Lower leg skin (tissue), 4 donors: ENCODE measurements around the gene DCX. TPM values are rescaled to one million over a fixed set of nuclear protein-coding genes. Genes with fewer than 3 reads are reported as not detected.

Experiments
- DNase-seq, 2 donors: peaks; one replicate each; pipeline ENCODE4 v3.0.0-alpha.2; 2019; ENCODE audit warnings: low spot score in 2 of 2
- H3K4me3 ChIP-seq: fragments of 200-600 bp; sonication (generic); 2 replicates; pipeline ENCODE4 v1.5.1; 2017; ENCODE audit warnings: mild to moderate bottlenecking, low read depth; ENCODE audit not compliant: poor library complexity, severe bottlenecking
- CTCF ChIP-seq, 3 donors: fragments of 450-650 bp; IDR thresholded peaks; one replicate each; pipeline ENCODE4 v1.5.1; 2016; ENCODE audit warnings: antibody characterized with exemption in 3 of 3, mild to moderate bottlenecking in 3 of 3, moderate library complexity in 2 of 3
- POLR2A ChIP-seq, 2 donors: fragments of 450-650 bp; IDR thresholded peaks; one replicate each; pipeline ENCODE4 v1.6.1; 2016 to 2017; ENCODE audit warnings: antibody characterized with exemption in 2 of 2, mild to moderate bottlenecking in 1 of 2, moderate library complexity in 1 of 2
- WGBS, 2 donors: methylation state at CpG; one replicate each; pipeline ENCODE4 v1.1.5; 2018; 5-methylcytosine and 5-hydroxymethylcytosine counted together
- intact Hi-C: fragments of 100-400 bp; cut with DNase I; formaldehyde crosslinking; loops from one replicate; pipeline ENCODE4 v1.15.0; 2023; ENCODE audit warnings: low total_unique reads
- total RNA-seq, 4 donors: library from RNA; depleted of rRNA; stranded (reverse); fragments of >200 nt; gene quantifications; one replicate each; pipeline ENCODE4 v1.1.0, GENCODE V29; 2016

Gene DCX
- total RNA-seq, 4 donors from 2014 or later = 0.10 TPM; not detected in 3

GRCh38 chrX:111262086-111262485 is 149.9 kb downstream of the DCX start:
- 46 to 47% methylated on average over 3 of the region's 3 CpGs for WGBS, 2 donors
- DNase-seq = no peak
- no peak for TF ChIP-seq POLR2A (IDR thresholded peaks at IDR 0.05)
- no peak for TF ChIP-seq CTCF (IDR thresholded peaks at IDR 0.05)
- H3K4me3 ChIP-seq = no peak overlapping the region
- intact Hi-C loops = no loop called here

GRCh38 chrX:111260451-111260850 is 151.5 kb downstream of the DCX start:
- WGBS, 2 donors = 59 to 90% methylated on average over 3 of the region's 3 CpGs
- no peak overlapping the region for H3K4me3 ChIP-seq
- no peak for DNase-seq
- intact Hi-C loops = no loop called here
- TF ChIP-seq POLR2A (IDR thresholded peaks at IDR 0.05) (no peak), CTCF (IDR thresholded peaks at IDR 0.05) (no peak)

- no peak overlapping the region for H3K4me3 ChIP-seq
- intact Hi-C loops = no loop called here
- TF ChIP-seq POLR2A (IDR thresholded peaks at IDR 0.05) = no peak
- no peak for TF ChIP-seq CTCF (IDR thresholded peaks at IDR 0.05)
- no peak for DNase-seq
- WGBS, 2 donors = 56 to 57% methylated on average over 3 of the region's 3 CpGs
These were observed 152.4 kb downstream of the DCX start for GRCh38 chrX:111259559-111259958.

GRCh38 chrX:111257733-111258132 is 154.3 kb downstream of the DCX start:
- no peak for TF ChIP-seq POLR2A (IDR thresholded peaks at IDR 0.05)
- TF ChIP-seq CTCF (IDR thresholded peaks at IDR 0.05) = no peak
- 44 to 49% methylated on average over 3 of the region's 3 CpGs for WGBS, 2 donors
- H3K4me3 ChIP-seq = no peak overlapping the region
- DNase-seq = no peak
- intact Hi-C loops = no loop called here

GRCh38 chrX:111254896-111255693 is 156.9 kb downstream of the DCX start:
- TF ChIP-seq CTCF (IDR thresholded peaks at IDR 0.05) (no peak), POLR2A (IDR thresholded peaks at IDR 0.05) (no peak)
- no peak overlapping the region for H3K4me3 ChIP-seq
- DNase-seq = no peak
- intact Hi-C loops = no loop called here
- 72 to 78% methylated on average over 7 of the region's 7 CpGs for WGBS, 2 donors
